Measurements from ENCODE around the gene TMEM184A.
A peak's percentile ranks its signal among the peaks of the same experiment; 100 is the strongest.
"Not testable (repeated sequence)": the region's sequence is repeated elsewhere in the genome, so short reads cannot be mapped to it uniquely, and the experiment has no call there.

Gene TMEM184A

GRCh38 chr7:1519322-1519922 is 36.6 kb downstream of the TMEM184A start:
- DNase-seq: not testable (repeated sequence)

- DNase-seq: no peak
Observed at GRCh38 chr7:1516586-1517251, 39.3 kb downstream of the TMEM184A start.

- DNase-seq: not testable (repeated sequence)
Observed at GRCh38 chr7:1515509-1515967, 40.5 kb downstream of the TMEM184A start.

- no peak for DNase-seq
Observed at GRCh38 chr7:1514995-1515401, 41.0 kb downstream of the TMEM184A start.

- no peak for DNase-seq
Observed at GRCh38 chr7:1514407-1514806, 41.6 kb downstream of the TMEM184A start.

- DNase-seq: no peak
Observed at GRCh38 chr7:1513657-1514095, 42.3 kb downstream of the TMEM184A start.

- no peak for DNase-seq
Observed at GRCh38 chr7:1512781-1513656, 43.0 kb downstream of the TMEM184A start.

GRCh38 chr7:1511444-1512422 is 44.3 kb downstream of the TMEM184A start:
- DNase-seq: no peak

- no peak for DNase-seq
Observed at GRCh38 chr7:1510780-1511154, 45.2 kb downstream of the TMEM184A start.

GRCh38 chr7:1509226-1509625 is 46.8 kb downstream of the TMEM184A start:
- DNase-seq: no peak

GRCh38 chr7:1508277-1508758 is 47.7 kb downstream of the TMEM184A start:
- no peak for DNase-seq

- DNase-seq: no peak
Observed at GRCh38 chr7:1505731-1506550, 50.1 kb downstream of the TMEM184A start.

GRCh38 chr7:1503816-1504775 is 51.9 kb downstream of the TMEM184A start, which contains the start of gene INTS1:
Gene INTS1, minus strand, starts transcription at chr7:1504389. Its CDS starts 429 bp downstream, at chr7:1503960.
- DNase-seq: peak; percentile 79

GRCh38 chr7:1503390-1503789 is 52.6 kb downstream of the TMEM184A start:
- no peak for DNase-seq

GRCh38 chr7:1502845-1503244 is 53.2 kb downstream of the TMEM184A start:
- no peak for DNase-seq

- DNase-seq: no peak
Observed at GRCh38 chr7:1501487-1502270, 54.3 kb downstream of the TMEM184A start.

- DNase-seq: no peak
Observed at GRCh38 chr7:1500064-1500807, 55.8 kb downstream of the TMEM184A start.

GRCh38 chr7:1499367-1500029 is 56.5 kb downstream of the TMEM184A start:
- DNase-seq: no peak
